GM23338 (cell line): ENCODE measurements around the gene HERPUD1. TPM values are rescaled to one million over a fixed set of nuclear protein-coding genes. Genes with fewer than 3 reads are reported as not detected.

Experiments used
- ATAC-seq: fragments of 200-7000 bp; cut with Tn5 transposase; 3 replicates; pipeline ENCODE4 v1.9.1; 2020
- DNase-seq: peaks from one replicate; pipeline ENCODE4 v3.0.0-alpha.2; 2015; ENCODE audit warnings: low spot score
- H2AFZ ChIP-seq: fragments of 200-600 bp; sonication (generic); 2 replicates; pipeline ENCODE4 v1.8.0; 2016; ENCODE audit warnings: antibody characterized with exemption, mild to moderate bottlenecking, moderate library complexity
- H3F3A ChIP-seq: fragments of 200-600 bp; sonication (generic); replicated peaks from 2 replicates; pipeline ENCODE4 v1.8.0; 2017; ENCODE audit warnings: antibody characterized with exemption, mixed run types, low read depth
- H3K27ac ChIP-seq: fragments of 200-600 bp; sonication (generic); 2 replicates; pipeline ENCODE4 v1.6.1; 2016; ENCODE audit warnings: low read depth
- H3K27me3 ChIP-seq: fragments of 200-600 bp; sonication (generic); 2 replicates; pipeline ENCODE4 v1.8.0; 2016; ENCODE audit warnings: mild to moderate bottlenecking, mixed run types, moderate library complexity; ENCODE audit not compliant: insufficient read depth
- H3K36me3 ChIP-seq: fragments of 200-600 bp; sonication (generic); 2 replicates; pipeline ENCODE4 v1.8.0; 2016; ENCODE audit warnings: mild to moderate bottlenecking; ENCODE audit not compliant: insufficient read depth
- H3K4me1 ChIP-seq: fragments of 200-600 bp; sonication (generic); 2 replicates; pipeline ENCODE4 v1.8.0; 2016; ENCODE audit warnings: mild to moderate bottlenecking, moderate library complexity; ENCODE audit not compliant: insufficient read depth
- H3K4me2 ChIP-seq: fragments of 200-600 bp; sonication (generic); 2 replicates; pipeline ENCODE4 v1.7.1; 2017; ENCODE audit warnings: mixed run types
- H3K4me3 ChIP-seq: fragments of 200-600 bp; sonication (generic); 2 replicates; pipeline ENCODE4 v1.6.1; 2016; ENCODE audit warnings: mixed run types
- H3K79me2 ChIP-seq: fragments of 200-600 bp; sonication (generic); replicated peaks from 2 replicates; pipeline ENCODE4 v1.8.0; 2017; ENCODE audit warnings: mild to moderate bottlenecking; ENCODE audit not compliant: insufficient read depth
- H3K9me2 ChIP-seq: fragments of 200-600 bp; sonication (generic); 2 replicates; pipeline ENCODE4 v1.8.0; 2017; ENCODE audit not compliant: insufficient read depth
- H4K20me1 ChIP-seq: fragments of 200-600 bp; sonication (generic); replicated peaks from 2 replicates; pipeline ENCODE4 v1.8.0; 2017; ENCODE audit warnings: mild to moderate bottlenecking; ENCODE audit not compliant: insufficient read depth
- H3K27ac Mint-ChIP-seq: 2 replicates; pipeline ENCODE4 v1.8.0; 2020; ENCODE audit warnings: inconsistent platforms, mild to moderate bottlenecking, moderate library complexity, mixed read lengths
- H3K27me3 Mint-ChIP-seq: 3 replicates; pipeline ENCODE4 v1.8.0; 2022; ENCODE audit warnings: low read depth, mild to moderate bottlenecking, moderate library complexity, mixed read lengths, inconsistent platforms; ENCODE audit not compliant: insufficient read depth, poor library complexity
- H3K36me3 Mint-ChIP-seq: 3 replicates; pipeline ENCODE4 v1.8.0; 2021; ENCODE audit warnings: low read depth, mild to moderate bottlenecking, inconsistent platforms, moderate library complexity, mixed read lengths
- H3K4me1 Mint-ChIP-seq: 3 replicates; pipeline ENCODE4 v1.8.0; 2020; ENCODE audit warnings: mild to moderate bottlenecking, inconsistent platforms, mixed read lengths
- H3K4me3 Mint-ChIP-seq: 3 replicates; pipeline ENCODE4 v1.8.0; 2021; ENCODE audit warnings: moderate library complexity, mild to moderate bottlenecking, inconsistent platforms, mixed read lengths
- H3K9me3 Mint-ChIP-seq: 3 replicates; pipeline ENCODE4 v1.8.0; 2020; ENCODE audit warnings: moderate library complexity, mild to moderate bottlenecking, inconsistent platforms, mixed read lengths
- CREB1 ChIP-seq: fragments of 250-450 bp; sonication (Bioruptor Pico); IDR thresholded peaks from 2 replicates; pipeline ENCODE4 v1.5.0; 2020; ENCODE audit warnings: low read depth, mild to moderate bottlenecking, moderate library complexity
- CTCF ChIP-seq, 2 experiments: fragments of 200-600 bp in 1 of 2; sonication (generic) in 1 of 2; conservative IDR thresholded peaks; 2 replicates each; pipeline versions ENCODE4 v1.5.1 to v1.6.1; 2016 to 2017; ENCODE audit warnings: antibody characterized with exemption in 2 of 2, low read depth in 2 of 2, mild to moderate bottlenecking in 2 of 2, moderate library complexity in 1 of 2
- EZH2 ChIP-seq: fragments of 200-600 bp; sonication (generic); IDR thresholded peaks from one replicate; pipeline ENCODE4 v1.8.0; 2017; ENCODE audit warnings: antibody characterized with exemption, mild to moderate bottlenecking, low read depth; ENCODE audit not compliant: unreplicated experiment
- EZH2phosphoT487 ChIP-seq: fragments of 200-600 bp; sonication (generic); IDR thresholded peaks from one replicate; pipeline ENCODE4 v1.8.1; 2018; ENCODE audit warnings: antibody characterized with exemption; ENCODE audit not compliant: unreplicated experiment
- ZNF114 ChIP-seq: fragments of 250-450 bp; sonication (Bioruptor Pico); IDR thresholded peaks from 2 replicates; pipeline ENCODE4 v1.5.0; 2020; ENCODE audit warnings: mild to moderate bottlenecking, moderate library complexity
- ZNF331 ChIP-seq: fragments of 250-450 bp; sonication (Bioruptor Pico); IDR thresholded peaks from 2 replicates; pipeline ENCODE4 v1.5.0; 2020; ENCODE audit warnings: low read depth, mild to moderate bottlenecking, moderate library complexity
- polyA plus RNA-seq: library from polyadenylated mRNA; unstranded; fragments of >200 nt; fragmentation: Nextera tagmentation; extraction: Ambion mirVana; gene quantifications from 2 replicates; pipeline ENCODE4 v1.2.1, GENCODE V29; 2016
- total RNA-seq: library from RNA; depleted of rRNA; stranded (reverse); fragments of >200 nt; shearing (Covaris generic); gene quantifications from 2 replicates; pipeline ENCODE4 v1.2.3, GENCODE V29; 2014
- TF ChIP-seq, protein P1 (sequence below): IDR thresholded peaks from one replicate; pipeline ENCODE4 v1.6.1; 2018; ENCODE audit warnings: antibody characterized with exemption; ENCODE audit not compliant: unreplicated experiment

Gene HERPUD1
- total and polyA plus RNA-seq, 2 experiments from 2014 or later: 41.1 to 44.1 TPM

GRCh38 chr16:56911771-56912571, 20.0 kb upstream of the HERPUD1 start (continued):
- TF ChIP-seq EZH2phosphoT487 (no peak), EZH2 (no peak)
- TF ChIP-seq, protein P1, sequence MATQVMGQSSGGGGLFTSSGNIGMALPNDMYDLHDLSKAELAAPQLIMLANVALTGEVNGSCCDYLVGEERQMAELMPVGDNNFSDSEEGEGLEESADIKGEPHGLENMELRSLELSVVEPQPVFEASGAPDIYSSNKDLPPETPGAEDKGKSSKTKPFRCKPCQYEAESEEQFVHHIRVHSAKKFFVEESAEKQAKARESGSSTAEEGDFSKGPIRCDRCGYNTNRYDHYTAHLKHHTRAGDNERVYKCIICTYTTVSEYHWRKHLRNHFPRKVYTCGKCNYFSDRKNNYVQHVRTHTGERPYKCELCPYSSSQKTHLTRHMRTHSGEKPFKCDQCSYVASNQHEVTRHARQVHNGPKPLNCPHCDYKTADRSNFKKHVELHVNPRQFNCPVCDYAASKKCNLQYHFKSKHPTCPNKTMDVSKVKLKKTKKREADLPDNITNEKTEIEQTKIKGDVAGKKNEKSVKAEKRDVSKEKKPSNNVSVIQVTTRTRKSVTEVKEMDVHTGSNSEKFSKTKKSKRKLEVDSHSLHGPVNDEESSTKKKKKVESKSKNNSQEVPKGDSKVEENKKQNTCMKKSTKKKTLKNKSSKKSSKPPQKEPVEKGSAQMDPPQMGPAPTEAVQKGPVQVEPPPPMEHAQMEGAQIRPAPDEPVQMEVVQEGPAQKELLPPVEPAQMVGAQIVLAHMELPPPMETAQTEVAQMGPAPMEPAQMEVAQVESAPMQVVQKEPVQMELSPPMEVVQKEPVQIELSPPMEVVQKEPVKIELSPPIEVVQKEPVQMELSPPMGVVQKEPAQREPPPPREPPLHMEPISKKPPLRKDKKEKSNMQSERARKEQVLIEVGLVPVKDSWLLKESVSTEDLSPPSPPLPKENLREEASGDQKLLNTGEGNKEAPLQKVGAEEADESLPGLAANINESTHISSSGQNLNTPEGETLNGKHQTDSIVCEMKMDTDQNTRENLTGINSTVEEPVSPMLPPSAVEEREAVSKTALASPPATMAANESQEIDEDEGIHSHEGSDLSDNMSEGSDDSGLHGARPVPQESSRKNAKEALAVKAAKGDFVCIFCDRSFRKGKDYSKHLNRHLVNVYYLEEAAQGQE: no peak

DNA sequence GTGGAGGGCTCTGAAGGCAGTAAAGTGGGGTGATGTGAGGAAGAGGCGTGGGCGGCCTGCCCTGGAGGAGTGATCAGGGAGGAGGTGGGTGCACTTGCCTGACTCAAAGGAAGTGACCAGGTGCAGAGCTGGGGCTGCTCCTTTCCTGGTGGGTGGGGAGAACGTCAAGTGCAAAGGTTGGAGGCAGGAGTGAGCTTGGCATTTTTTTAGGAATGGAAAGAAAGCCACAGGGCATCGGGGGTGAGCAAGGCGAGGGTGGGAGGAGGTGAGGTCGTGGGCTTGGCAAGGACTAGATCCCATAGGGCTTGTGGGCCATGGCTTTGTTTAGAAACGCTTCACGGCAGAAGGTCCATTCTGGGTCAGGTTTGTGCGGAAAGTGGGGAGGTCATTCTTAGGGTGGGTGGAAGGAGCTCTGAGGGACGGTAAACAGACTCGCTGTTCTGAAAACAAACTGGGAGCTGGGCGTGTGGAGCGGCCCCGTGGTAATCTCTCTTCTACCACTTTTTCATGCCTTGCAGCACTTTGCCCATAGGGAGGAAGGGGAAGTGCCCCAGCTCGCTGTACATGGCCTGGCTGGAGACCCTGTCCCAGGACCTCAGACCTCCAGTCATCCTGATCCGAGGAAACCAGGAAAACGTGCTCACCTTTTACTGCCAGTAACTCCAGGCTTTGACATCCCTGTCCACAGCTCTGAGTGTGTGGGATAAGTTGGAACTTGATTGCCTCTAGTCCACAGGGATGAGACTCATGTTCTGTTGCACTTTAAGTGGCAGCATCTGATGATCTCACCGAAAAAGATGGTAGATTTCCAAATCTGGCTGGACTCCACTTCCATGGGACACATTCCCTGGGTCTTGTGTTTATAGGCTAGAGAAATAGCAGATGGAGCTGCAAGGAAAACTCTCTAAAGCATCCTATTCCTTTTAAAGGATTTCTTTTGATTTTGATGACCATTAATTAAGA, 18.9 kb upstream of the HERPUD1 start:
- ATAC-seq (no peak), DNase-seq (no peak)
- Histone ChIP-seq H3F3A (no peaks in the 10 kb centered on the region), H3K27ac (no peak overlapping the region), H2AFZ (no peak overlapping the region), H3K4me3 (no peak overlapping the region), H3K9me2 (no peaks in the 10 kb centered on the region), H3K27me3 (no peaks in the 10 kb centered on the region), H3K4me2 (no peak overlapping the region), H3K36me3 (no peaks in the 10 kb centered on the region), H4K20me1 (no peaks in the 10 kb centered on the region), H3K79me2 (no peaks in the 10 kb centered on the region), H3K4me1 (peaks cover 19% of the 10 kb centered on the region)
- peaks cover 4% of the 10 kb centered on the region for H3K27me3 Mint-ChIP-seq
- H3K9me3 Mint-ChIP-seq: no peaks in the 10 kb centered on the region
- H3K4me1 Mint-ChIP-seq: peaks cover 40% of the 10 kb centered on the region
- H3K4me3 Mint-ChIP-seq: no peak overlapping the region
- no peak overlapping the region for H3K27ac Mint-ChIP-seq
- H3K36me3 Mint-ChIP-seq: no peaks in the 10 kb centered on the region
- no peak for TF ChIP-seq CREB1 (CRISPR knock-in tag)
- TF ChIP-seq, protein P1: no peak
- TF ChIP-seq CTCF (conservative IDR thresholded peaks at IDR 0.05; ENCODE audit: low read depth in 2 of 2): no peak
- no peak for TF ChIP-seq ZNF331 (CRISPR knock-in tag)
- no peak for TF ChIP-seq ZNF114 (CRISPR knock-in tag)
